Liver (tissue), 9 donors: ENCODE results near the gene OAS1. TPM values are rescaled to one million over a fixed set of nuclear protein-coding genes. Genes with fewer than 3 reads are reported as not detected.

Source experiments
- DNase-seq: peaks from one replicate; pipeline ENCODE4 v3.0.0-alpha.2; 2017; ENCODE audit warnings: low spot score
- H3K27ac ChIP-seq, 2 donors: one replicate each; pipeline ENCODE4 v1.7.0; 2013; ENCODE audit warnings: inconsistent platforms in 2 of 2, low read length in 2 of 2, control low read depth in 1 of 2, low read depth in 1 of 2, mild to moderate bottlenecking in 1 of 2
- H3K27me3 ChIP-seq, 4 donors: one replicate each; pipeline versions ENCODE4 v1.6.1 to v1.7.0; 2013; ENCODE audit warnings: low read length in 3 of 4, inconsistent platforms in 1 of 4, mild to moderate bottlenecking in 1 of 4, moderate library complexity in 1 of 4; ENCODE audit not compliant: control insufficient read depth in 4 of 4, insufficient read depth in 4 of 4
- H3K36me3 ChIP-seq, 4 donors: one replicate each; pipeline versions ENCODE4 v1.6.1 to v1.7.0; 2013; ENCODE audit warnings: low read length in 3 of 4, mild to moderate bottlenecking in 3 of 4, low read depth in 1 of 4, moderate library complexity in 1 of 4; ENCODE audit not compliant: control insufficient read depth in 4 of 4, insufficient read depth in 3 of 4
- H3K4me1 ChIP-seq, 4 donors: one replicate each; pipeline versions ENCODE4 v1.6.1 to v1.7.0; 2013; ENCODE audit warnings: low read length in 3 of 4, mild to moderate bottlenecking in 3 of 4, moderate library complexity in 1 of 4; ENCODE audit not compliant: control insufficient read depth in 4 of 4, insufficient read depth in 4 of 4
- H3K4me3 ChIP-seq, 3 donors: one replicate each; pipeline versions ENCODE4 v1.6.1 to v1.7.0; 2013; ENCODE audit warnings: low read length in 3 of 3, control low read depth in 1 of 3, low read depth in 1 of 3, mild to moderate bottlenecking in 1 of 3
- H3K9ac ChIP-seq, 2 donors: one replicate each; pipeline ENCODE4 v1.7.0; 2013; ENCODE audit warnings: low read length in 2 of 2, mild to moderate bottlenecking in 2 of 2, moderate library complexity in 2 of 2, control low read depth in 1 of 2, low read depth in 1 of 2
- H3K9me3 ChIP-seq, 4 donors: one replicate each; pipeline versions ENCODE4 v1.6.1 to v1.7.0; 2013; ENCODE audit warnings: low read length in 3 of 4; ENCODE audit not compliant: control insufficient read depth in 4 of 4
- EGR1 ChIP-seq, 2 donors: IDR thresholded peaks; 2 replicates each; pipeline ENCODE4 v1.6.1; 2016 to 2018; ENCODE audit warnings: antibody characterized with exemption in 2 of 2, low read depth in 2 of 2
- FOXA1 ChIP-seq: IDR thresholded peaks from 2 replicates; pipeline ENCODE4 v1.6.1; 2016; ENCODE audit warnings: antibody characterized with exemption
- FOXA2 ChIP-seq: IDR thresholded peaks from 2 replicates; pipeline ENCODE4 v1.6.1; 2016; ENCODE audit warnings: antibody characterized with exemption
- HNF4A ChIP-seq, 2 donors: conservative IDR thresholded peaks; 2 replicates each; pipeline ENCODE4 v1.6.1; 2016; ENCODE audit warnings: antibody characterized with exemption in 2 of 2, mild to moderate bottlenecking in 2 of 2
- HNF4G ChIP-seq: IDR thresholded peaks from 2 replicates; pipeline ENCODE4 v1.6.1; 2016; ENCODE audit warnings: antibody characterized with exemption
- JUND ChIP-seq, 2 donors: IDR thresholded peaks; 2 replicates each; pipeline ENCODE4 v1.6.1; 2016; ENCODE audit warnings: antibody characterized with exemption in 2 of 2
- NR2F2 ChIP-seq: IDR thresholded peaks from 2 replicates; pipeline ENCODE4 v1.6.1; 2016; ENCODE audit warnings: antibody characterized with exemption
- TAF1 ChIP-seq: conservative IDR thresholded peaks from 2 replicates; pipeline ENCODE4 v1.6.1; 2016; ENCODE audit warnings: antibody characterized with exemption, mild to moderate bottlenecking
- WGBS: extraction: QIAGEN DNeasy Blood & Tissue Kit; methylation state at CpG from one replicate; pipeline ENCODE4 v1.1.7; 2013; 5-methylcytosine and 5-hydroxymethylcytosine counted together
- polyA plus RNA-seq, 2 donors: library from polyadenylated mRNA; stranded (reverse) in 1 of 2; unstranded in 1 of 2; fragments of 200-250 nt in 1 of 2; fragments of >200 nt in 1 of 2; fragmentation: Nextera tagmentation in 1 of 2; extraction: Ambion mirVana in 1 of 2; gene quantifications; one replicate each; pipeline versions ENCODE4 v1.2.1 to v1.2.3, GENCODE V29; 2013 to 2015
- total RNA-seq, 2 donors: library from RNA; depleted of rRNA; stranded (reverse); fragments of >200 nt; gene quantifications; one replicate each; pipeline ENCODE4 v1.2.3, GENCODE V29; 2014
- TF ChIP-seq, protein P1 (sequence below): IDR thresholded peaks from 2 replicates; pipeline ENCODE4 v1.6.1; 2016; ENCODE audit warnings: antibody characterized with exemption, mild to moderate bottlenecking
- TF ChIP-seq, protein P2 (sequence below): fragments of 150-350 bp; IDR thresholded peaks from 2 replicates; pipeline ENCODE4 v1.5.1; 2017; ENCODE audit warnings: improper control_type of control experiment, low read depth, low read length; ENCODE audit not compliant: missing input control
- donor health status: healthy.
- donor health status: healthy.
- donor health status: healthy.
- donor health status: healthy.
- donor health status: healthy.

The OAS1 gene
- total and polyA plus RNA-seq, 4 donors: 20.5 to 26.0 (median 23.4) TPM

DNA sequence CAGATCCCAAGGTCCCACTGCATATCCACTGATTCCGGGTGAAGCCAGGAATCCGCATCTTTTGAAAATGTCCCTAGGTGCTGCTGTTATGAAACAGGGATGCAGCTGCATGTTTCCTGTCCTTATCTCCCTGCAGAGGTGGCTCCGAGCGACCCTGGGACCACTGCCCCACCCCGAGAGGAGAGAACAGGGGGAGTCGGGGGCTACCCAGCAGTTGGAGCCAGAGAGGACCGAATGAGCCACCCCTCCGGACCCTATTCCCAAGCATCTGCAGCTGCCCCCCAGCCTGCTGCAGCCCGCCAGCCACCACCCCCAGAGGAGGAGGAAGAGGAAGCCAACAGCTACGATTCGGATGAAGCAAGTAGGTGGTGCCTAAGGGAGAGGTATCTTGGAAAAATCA is 30.3 kb upstream of the OAS1 start (continued):
- TF ChIP-seq, protein P1, sequence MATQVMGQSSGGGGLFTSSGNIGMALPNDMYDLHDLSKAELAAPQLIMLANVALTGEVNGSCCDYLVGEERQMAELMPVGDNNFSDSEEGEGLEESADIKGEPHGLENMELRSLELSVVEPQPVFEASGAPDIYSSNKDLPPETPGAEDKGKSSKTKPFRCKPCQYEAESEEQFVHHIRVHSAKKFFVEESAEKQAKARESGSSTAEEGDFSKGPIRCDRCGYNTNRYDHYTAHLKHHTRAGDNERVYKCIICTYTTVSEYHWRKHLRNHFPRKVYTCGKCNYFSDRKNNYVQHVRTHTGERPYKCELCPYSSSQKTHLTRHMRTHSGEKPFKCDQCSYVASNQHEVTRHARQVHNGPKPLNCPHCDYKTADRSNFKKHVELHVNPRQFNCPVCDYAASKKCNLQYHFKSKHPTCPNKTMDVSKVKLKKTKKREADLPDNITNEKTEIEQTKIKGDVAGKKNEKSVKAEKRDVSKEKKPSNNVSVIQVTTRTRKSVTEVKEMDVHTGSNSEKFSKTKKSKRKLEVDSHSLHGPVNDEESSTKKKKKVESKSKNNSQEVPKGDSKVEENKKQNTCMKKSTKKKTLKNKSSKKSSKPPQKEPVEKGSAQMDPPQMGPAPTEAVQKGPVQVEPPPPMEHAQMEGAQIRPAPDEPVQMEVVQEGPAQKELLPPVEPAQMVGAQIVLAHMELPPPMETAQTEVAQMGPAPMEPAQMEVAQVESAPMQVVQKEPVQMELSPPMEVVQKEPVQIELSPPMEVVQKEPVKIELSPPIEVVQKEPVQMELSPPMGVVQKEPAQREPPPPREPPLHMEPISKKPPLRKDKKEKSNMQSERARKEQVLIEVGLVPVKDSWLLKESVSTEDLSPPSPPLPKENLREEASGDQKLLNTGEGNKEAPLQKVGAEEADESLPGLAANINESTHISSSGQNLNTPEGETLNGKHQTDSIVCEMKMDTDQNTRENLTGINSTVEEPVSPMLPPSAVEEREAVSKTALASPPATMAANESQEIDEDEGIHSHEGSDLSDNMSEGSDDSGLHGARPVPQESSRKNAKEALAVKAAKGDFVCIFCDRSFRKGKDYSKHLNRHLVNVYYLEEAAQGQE: no peak
- TF ChIP-seq HNF4A (conservative IDR thresholded peaks at IDR 0.05): no peak

DNA sequence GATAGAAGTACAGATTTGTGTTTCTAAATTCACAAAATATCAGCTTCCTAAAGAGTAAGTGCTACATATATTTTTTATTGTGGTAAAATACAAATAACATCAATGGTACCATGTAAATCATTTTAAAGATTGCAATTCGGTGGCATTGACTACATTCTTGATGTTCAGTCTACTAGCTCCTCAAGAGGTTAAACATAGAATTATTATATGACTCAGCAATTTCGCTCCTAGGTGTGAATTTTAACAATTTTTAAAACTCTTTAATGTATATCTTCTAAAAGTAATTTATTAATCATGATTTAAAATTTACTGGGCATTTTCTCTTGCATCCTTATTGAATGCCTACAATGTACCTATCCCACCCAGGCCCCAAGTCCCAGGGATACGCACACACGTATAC is 29.8 kb upstream of the OAS1 start:
- peaks cover 0 to 1% (median 0%) of the 10 kb centered on the region in 4 donors for H3K27me3 ChIP-seq
- DNase-seq: no peak
- WGBS: 70% methylated on average over 4 of the region's 4 CpGs

DNA sequence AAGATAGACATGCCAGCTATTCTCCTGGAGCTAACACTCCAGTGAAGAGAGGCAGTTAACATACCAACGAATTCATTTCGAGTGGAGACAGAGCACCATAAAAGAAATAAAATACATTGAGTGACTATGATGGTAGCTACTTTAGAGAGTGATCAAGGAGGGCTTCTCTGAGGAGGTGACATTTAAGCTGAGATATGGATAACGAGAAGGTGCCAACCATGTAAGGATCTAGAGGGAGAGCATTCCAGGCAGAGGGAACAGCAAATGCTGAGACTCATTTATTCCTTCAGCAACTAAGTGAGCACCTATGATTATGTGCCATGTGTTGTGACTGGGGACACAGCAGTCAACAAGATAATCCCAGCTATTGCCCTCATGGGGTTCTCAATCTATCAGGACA is 28.3 kb upstream of the OAS1 start:
- TF ChIP-seq JUND (IDR thresholded peaks at IDR 0.05) (no peak), FOXA2 (no peak), FOXA1 (no peak), TAF1 (no peak), EGR1 (IDR thresholded peaks at IDR 0.05; ENCODE audit: low read depth in 2 of 2) (no peak)
- TF ChIP-seq, protein P1: no peak
- Histone ChIP-seq H3K27me3 (no peaks in the 10 kb centered on the region), H3K9me3 (no peaks in the 10 kb centered on the region), H3K27ac (no peak overlapping the region), H3K4me1 (no peaks in the 10 kb centered on the region), H3K36me3 (no peaks in the 10 kb centered on the region), H3K9ac (no peak overlapping the region), H3K4me3 (no peak overlapping the region)
- DNase-seq: no peak
- 75% methylated on average over 3 of the region's 3 CpGs for WGBS

More for the DNA sequence above, 29.8 kb upstream of the OAS1 start:
- H3K9me3 ChIP-seq: no peaks in the 10 kb centered on the region
- no peak overlapping the region for H3K4me3 ChIP-seq
- H3K9ac ChIP-seq: no peak overlapping the region
- no peaks in the 10 kb centered on the region for H3K36me3 ChIP-seq
- no peaks in the 10 kb centered on the region for H3K4me1 ChIP-seq
- TF ChIP-seq, protein P2, sequence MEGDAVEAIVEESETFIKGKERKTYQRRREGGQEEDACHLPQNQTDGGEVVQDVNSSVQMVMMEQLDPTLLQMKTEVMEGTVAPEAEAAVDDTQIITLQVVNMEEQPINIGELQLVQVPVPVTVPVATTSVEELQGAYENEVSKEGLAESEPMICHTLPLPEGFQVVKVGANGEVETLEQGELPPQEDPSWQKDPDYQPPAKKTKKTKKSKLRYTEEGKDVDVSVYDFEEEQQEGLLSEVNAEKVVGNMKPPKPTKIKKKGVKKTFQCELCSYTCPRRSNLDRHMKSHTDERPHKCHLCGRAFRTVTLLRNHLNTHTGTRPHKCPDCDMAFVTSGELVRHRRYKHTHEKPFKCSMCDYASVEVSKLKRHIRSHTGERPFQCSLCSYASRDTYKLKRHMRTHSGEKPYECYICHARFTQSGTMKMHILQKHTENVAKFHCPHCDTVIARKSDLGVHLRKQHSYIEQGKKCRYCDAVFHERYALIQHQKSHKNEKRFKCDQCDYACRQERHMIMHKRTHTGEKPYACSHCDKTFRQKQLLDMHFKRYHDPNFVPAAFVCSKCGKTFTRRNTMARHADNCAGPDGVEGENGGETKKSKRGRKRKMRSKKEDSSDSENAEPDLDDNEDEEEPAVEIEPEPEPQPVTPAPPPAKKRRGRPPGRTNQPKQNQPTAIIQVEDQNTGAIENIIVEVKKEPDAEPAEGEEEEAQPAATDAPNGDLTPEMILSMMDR: no peak
- TF ChIP-seq NR2F2 (no peak), HNF4G (no peak)
- H3K27ac ChIP-seq: no peak overlapping the region
